OCI-M2 (cell line): ENCODE results near the gene AFG1L.
"Not testable (repeated sequence)": the region's sequence is repeated elsewhere in the genome, so short reads cannot be mapped to it uniquely, and the experiment has no call there.

Experiments
- DNase-seq: peaks from one replicate; lab custom pipeline; 2025; ENCODE audit not compliant: unreplicated experiment; lab: John Stamatoyannopoulos, UW

Gene AFG1L

GRCh38 chr6:108287373-108287772 lies 7.5 kb upstream of the AFG1L start:
- DNase-seq = no peak

- DNase-seq = no peak
Observed at GRCh38 chr6:108288742-108289141, 6.1 kb upstream of the AFG1L start.

- no peak for DNase-seq
Observed at GRCh38 chr6:108291091-108291490, 3.8 kb upstream of the AFG1L start.

- not testable (repeated sequence) for DNase-seq
Observed at GRCh38 chr6:108292561-108292960, 2.3 kb upstream of the AFG1L start.

- DNase-seq = no peak
Observed at GRCh38 chr6:108293527-108294296, 1.1 kb upstream of the AFG1L start.

- peak; percentile 68 for DNase-seq
Observed at GRCh38 chr6:108294297-108294726, 542 bp upstream of the AFG1L start.

GRCh38 chr6:108295676-108296075 lies 822 bp downstream of the AFG1L start:
- DNase-seq = no peak

- no peak for DNase-seq
Observed at GRCh38 chr6:108302386-108302785, 7.5 kb downstream of the AFG1L start.

GRCh38 chr6:108304646-108305045 lies 9.8 kb downstream of the AFG1L start:
- DNase-seq = no peak

- not testable (repeated sequence) for DNase-seq
Observed at GRCh38 chr6:108308641-108309040, 13.8 kb downstream of the AFG1L start.

GRCh38 chr6:108309844-108310243 lies 15.0 kb downstream of the AFG1L start:
- no peak for DNase-seq

GRCh38 chr6:108312605-108313004 lies 17.8 kb downstream of the AFG1L start:
- DNase-seq = no peak

- DNase-seq = no peak
Observed at GRCh38 chr6:108321253-108321747, 26.4 kb downstream of the AFG1L start.

- no peak for DNase-seq
Observed at GRCh38 chr6:108322728-108323127, 27.9 kb downstream of the AFG1L start.

- DNase-seq = no peak
Observed at GRCh38 chr6:108323710-108324466, 29.0 kb downstream of the AFG1L start.

- not testable (repeated sequence) for DNase-seq
Observed at GRCh38 chr6:108330221-108330785, 35.4 kb downstream of the AFG1L start.

GRCh38 chr6:108330806-108331205 lies 36.0 kb downstream of the AFG1L start:
- no peak for DNase-seq

GRCh38 chr6:108331982-108332381 lies 37.1 kb downstream of the AFG1L start:
- no peak for DNase-seq

GRCh38 chr6:108336971-108337370 lies 42.1 kb downstream of the AFG1L start:
- no peak for DNase-seq

GRCh38 chr6:108337721-108338120 lies 42.9 kb downstream of the AFG1L start:
- no peak for DNase-seq

GRCh38 chr6:108341372-108341771 lies 46.5 kb downstream of the AFG1L start:
- no peak for DNase-seq

- no peak for DNase-seq
Observed at GRCh38 chr6:108343894-108344293, 49.0 kb downstream of the AFG1L start.
